PFSK-1 (cell line): ENCODE results near the gene ZCCHC8.
A peak's percentile ranks its signal among the peaks of the same experiment; 100 is the strongest.

Experiments used
- FOXP2 ChIP-seq: optimal IDR thresholded peaks from 2 replicates; pipeline ENCODE3; 2011; ENCODE audit warnings: borderline replicate concordance, control low read depth, inconsistent platforms; ENCODE audit not compliant: insufficient read depth; ENCODE audit errors: extremely low read length, extremely low read depth
- POLR2AphosphoS5 ChIP-seq: IDR thresholded peaks from 2 replicates; pipeline ENCODE4 v1.6.1; 2012; ENCODE audit warnings: low read depth, mild to moderate bottlenecking, control low read depth, low read length, moderate library complexity
- REST ChIP-seq, 2 experiments: IDR thresholded peaks; 2 replicates each; pipeline versions ENCODE4 v1.6.1 to v1.8.0; 2011 to 2012; ENCODE audit warnings: low read depth in 2 of 2, low read length in 2 of 2, control low read depth in 1 of 2, inconsistent platforms in 1 of 2, mild to moderate bottlenecking in 1 of 2, moderate library complexity in 1 of 2; ENCODE audit not compliant: insufficient read depth in 1 of 2
- SIN3A ChIP-seq: IDR thresholded peaks from 2 replicates; pipeline ENCODE4 v1.6.1; 2012; ENCODE audit warnings: mild to moderate bottlenecking, low read length, moderate library complexity, borderline replicate concordance; ENCODE audit not compliant: insufficient read depth
- TAF1 ChIP-seq: IDR thresholded peaks from 2 replicates; pipeline ENCODE4 v1.6.1; 2012; ENCODE audit warnings: low read length, control low read depth, borderline replicate concordance; ENCODE audit not compliant: insufficient read depth

ZCCHC8 gene

GRCh38 chr12:122526683-122527477, 26.1 kb upstream of the ZCCHC8 start, which contains the start of the genes KNTC1 and RSRC2:
Gene KNTC1, plus strand, starts transcription at chr12:122527249. Its CDS starts 2,815 bp downstream, at chr12:122530064.
Gene RSRC2, minus strand, starts transcription at chr12:122526936. Its CDS starts 83 bp downstream, at chr12:122526853.
- TF ChIP-seq TAF1 (peak; percentile 91), FOXP2 (no peak), POLR2AphosphoS5 (peak; percentile 99), SIN3A (peak; percentile 95), REST (IDR thresholded peaks at IDR 0.05; ENCODE audit: insufficient read depth in 1 of 2, low read depth in 2 of 2, low read length in 2 of 2) (peak in 1 of 2 experiments; percentile 66; a peak in 1 of 4 replicates)

GRCh38 chr12:122523846-122524718, 23.4 kb upstream of the ZCCHC8 start:
- TF ChIP-seq REST (IDR thresholded peaks at IDR 0.05; ENCODE audit: insufficient read depth in 1 of 2, low read depth in 2 of 2, low read length in 2 of 2) (no peak), TAF1 (no peak), FOXP2 (no peak), POLR2AphosphoS5 (no peak), SIN3A (no peak)

GRCh38 chr12:122523280-122523679, 22.5 kb upstream of the ZCCHC8 start:
- TF ChIP-seq FOXP2 = no peak
- no peak for TF ChIP-seq POLR2AphosphoS5
- TF ChIP-seq TAF1 = no peak
- no peak for TF ChIP-seq REST (IDR thresholded peaks at IDR 0.05; ENCODE audit: insufficient read depth in 1 of 2, low read depth in 2 of 2, low read length in 2 of 2)
- no peak for TF ChIP-seq SIN3A

GRCh38 chr12:122520676-122521075, 19.9 kb upstream of the ZCCHC8 start:
- 0 out of 2 replicates have a peak, but pooled peaks have one; percentile 22 for TF ChIP-seq POLR2AphosphoS5
- TF ChIP-seq FOXP2 = no peak
- no peak for TF ChIP-seq SIN3A

- TF ChIP-seq FOXP2 (no peak), POLR2AphosphoS5 (no peak), TAF1 (no peak), REST (IDR thresholded peaks at IDR 0.05; ENCODE audit: insufficient read depth in 1 of 2, low read depth in 2 of 2, low read length in 2 of 2) (no peak)
Observed at GRCh38 chr12:122519418-122519817, 18.7 kb upstream of the ZCCHC8 start.
